ENCODE data around the gene PICALM. TPM values are rescaled to one million over a fixed set of nuclear protein-coding genes. Genes with fewer than 3 reads are reported as not detected.
A peak's percentile ranks its signal among the peaks of the same experiment; 100 is the strongest.

Gene PICALM
- total RNA-seq, 4 donors from 2014 or later: 201 to 292 (median 237) TPM

DNA sequence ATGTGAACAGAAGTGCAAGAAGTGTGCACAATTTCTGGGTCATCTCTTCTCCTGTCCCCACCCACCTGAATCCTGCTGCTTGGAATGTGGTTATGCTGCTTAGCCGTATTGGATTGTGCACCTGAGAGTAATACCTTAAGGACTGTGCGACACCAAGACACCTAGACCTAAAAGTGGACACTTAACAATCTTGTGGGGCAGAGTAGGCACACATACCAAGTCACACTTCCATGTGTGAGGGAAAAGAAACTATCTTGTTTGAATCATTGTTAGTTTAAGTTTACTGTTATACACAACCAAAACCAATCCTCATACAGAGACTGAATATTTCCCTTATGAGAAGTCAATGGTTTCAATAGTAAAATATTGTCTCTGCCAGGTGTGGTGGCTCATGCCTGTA lies 120.0 kb downstream of the PICALM start:
- no peaks in the 10 kb centered on the region for H3K27me3 ChIP-seq
- no peaks in the 10 kb centered on the region for H3K9me3 ChIP-seq
- no peak overlapping the region for H3K4me3 ChIP-seq
- TF ChIP-seq, protein P1, sequence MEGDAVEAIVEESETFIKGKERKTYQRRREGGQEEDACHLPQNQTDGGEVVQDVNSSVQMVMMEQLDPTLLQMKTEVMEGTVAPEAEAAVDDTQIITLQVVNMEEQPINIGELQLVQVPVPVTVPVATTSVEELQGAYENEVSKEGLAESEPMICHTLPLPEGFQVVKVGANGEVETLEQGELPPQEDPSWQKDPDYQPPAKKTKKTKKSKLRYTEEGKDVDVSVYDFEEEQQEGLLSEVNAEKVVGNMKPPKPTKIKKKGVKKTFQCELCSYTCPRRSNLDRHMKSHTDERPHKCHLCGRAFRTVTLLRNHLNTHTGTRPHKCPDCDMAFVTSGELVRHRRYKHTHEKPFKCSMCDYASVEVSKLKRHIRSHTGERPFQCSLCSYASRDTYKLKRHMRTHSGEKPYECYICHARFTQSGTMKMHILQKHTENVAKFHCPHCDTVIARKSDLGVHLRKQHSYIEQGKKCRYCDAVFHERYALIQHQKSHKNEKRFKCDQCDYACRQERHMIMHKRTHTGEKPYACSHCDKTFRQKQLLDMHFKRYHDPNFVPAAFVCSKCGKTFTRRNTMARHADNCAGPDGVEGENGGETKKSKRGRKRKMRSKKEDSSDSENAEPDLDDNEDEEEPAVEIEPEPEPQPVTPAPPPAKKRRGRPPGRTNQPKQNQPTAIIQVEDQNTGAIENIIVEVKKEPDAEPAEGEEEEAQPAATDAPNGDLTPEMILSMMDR (IDR thresholded peaks at IDR 0.05): no peak
- no peak for TF ChIP-seq POLR2A (IDR thresholded peaks at IDR 0.05)
- H3K4me1 ChIP-seq: peaks cover 0 to 6% (median 0%) of the 10 kb centered on the region in 4 donors
- DNase-seq: no peak
- H3K36me3 ChIP-seq: no peaks in the 10 kb centered on the region
- no peak overlapping the region for H3K27ac ChIP-seq

DNA sequence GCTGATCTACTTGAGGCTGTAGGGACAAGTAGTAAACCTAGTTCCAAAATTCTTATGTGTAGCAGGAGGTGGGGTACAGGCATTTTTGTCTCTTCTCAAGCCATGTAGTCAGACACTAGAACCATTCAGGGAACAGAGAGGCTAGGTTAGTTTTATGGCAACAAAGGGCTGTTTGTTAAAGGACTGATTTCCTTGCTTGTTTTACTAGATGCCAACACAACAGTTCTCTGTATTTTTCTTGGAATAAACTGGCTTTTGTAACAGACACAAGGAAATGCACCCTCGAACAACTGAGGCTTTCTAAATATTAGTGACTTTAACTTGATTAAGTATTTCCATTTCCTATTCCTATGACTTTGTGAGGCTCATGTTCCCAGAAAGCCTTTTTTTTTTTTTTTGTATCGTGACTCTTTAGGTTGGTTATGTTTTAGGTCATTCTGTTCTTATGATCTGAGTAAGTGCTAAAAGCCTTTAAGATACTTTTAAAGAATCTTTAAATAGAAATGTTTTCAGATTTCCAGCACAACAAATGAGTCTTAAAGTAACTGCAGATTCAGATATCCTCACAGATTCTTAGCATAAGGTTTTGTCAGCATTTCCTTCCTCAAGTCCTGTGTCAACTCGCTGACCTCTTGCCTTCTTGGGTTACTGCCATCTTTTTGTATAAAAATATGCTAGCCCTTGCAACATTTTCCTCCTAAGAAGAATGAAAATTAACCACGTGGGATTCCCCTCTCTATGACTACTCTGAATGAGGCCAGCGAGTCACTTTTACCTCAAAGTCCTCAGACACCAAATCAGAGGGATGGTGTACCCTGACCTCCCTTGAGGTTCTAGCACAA lies 121.2 kb downstream of the PICALM start:
- Histone ChIP-seq H3K4me3 (no peak overlapping the region), H3K4me1 (peaks cover 0 to 6% (median 0%) of the 10 kb centered on the region in 4 donors), H3K27ac (peak overlapping the region in 2 of 4 donors; percentile 7 to 27), H3K27me3 (no peaks in the 10 kb centered on the region), H3K36me3 (no peaks in the 10 kb centered on the region), H3K9me3 (no peaks in the 10 kb centered on the region)
- TF ChIP-seq, protein P1 (IDR thresholded peaks at IDR 0.05): no peak
- no peak for TF ChIP-seq POLR2A (IDR thresholded peaks at IDR 0.05)
- no peak for DNase-seq

DNA sequence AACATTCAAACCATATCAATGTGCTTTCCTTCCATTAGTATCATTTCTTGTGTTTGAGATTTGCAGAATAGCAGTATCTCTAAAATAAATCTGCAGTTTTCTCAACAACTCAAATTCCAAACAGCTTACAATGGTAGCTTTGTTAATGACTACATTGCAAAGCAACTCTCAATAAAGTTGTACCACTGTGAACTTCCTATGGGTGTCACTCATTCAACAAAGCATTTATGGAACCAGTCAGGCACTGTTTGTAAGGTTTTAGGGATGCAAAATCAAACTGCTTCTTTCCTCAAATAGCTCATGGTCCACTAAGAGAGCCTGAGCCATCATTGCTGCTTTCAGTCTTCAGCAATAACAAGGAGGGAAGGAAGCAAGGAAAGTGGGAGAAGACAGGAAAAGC lies 122.7 kb downstream of the PICALM start:
- no peaks in the 10 kb centered on the region for H3K36me3 ChIP-seq
- H3K27me3 ChIP-seq: no peaks in the 10 kb centered on the region
- H3K4me3 ChIP-seq: no peak overlapping the region
- TF ChIP-seq, protein P1 (IDR thresholded peaks at IDR 0.05): no peak
- TF ChIP-seq POLR2A (IDR thresholded peaks at IDR 0.05): no peak
- H3K27ac ChIP-seq: no peak overlapping the region
- no peak for DNase-seq
- no peaks in the 10 kb centered on the region for H3K9me3 ChIP-seq
- H3K4me1 ChIP-seq: peaks cover 0 to 6% (median 0%) of the 10 kb centered on the region in 4 donors

- no peak for DNase-seq
- TF ChIP-seq POLR2A (IDR thresholded peaks at IDR 0.05): no peak
- TF ChIP-seq, protein P1 (IDR thresholded peaks at IDR 0.05): no peak
- Histone ChIP-seq H3K36me3 (no peaks in the 10 kb centered on the region), H3K4me3 (no peak overlapping the region), H3K27ac (no peak overlapping the region), H3K27me3 (no peaks in the 10 kb centered on the region), H3K9me3 (no peaks in the 10 kb centered on the region), H3K4me1 (peaks cover 0 to 6% (median 0%) of the 10 kb centered on the region in 4 donors)
Measured at GRCh38 chr11:85945788-85946187, 123.1 kb downstream of the PICALM start.

- no peak for DNase-seq
- Histone ChIP-seq H3K4me1 (peaks cover 0 to 6% (median 0%) of the 10 kb centered on the region in 4 donors), H3K36me3 (no peaks in the 10 kb centered on the region), H3K27me3 (no peaks in the 10 kb centered on the region), H3K27ac (no peak overlapping the region), H3K4me3 (no peak overlapping the region), H3K9me3 (no peaks in the 10 kb centered on the region)
- TF ChIP-seq, protein P1 (IDR thresholded peaks at IDR 0.05): no peak
- TF ChIP-seq POLR2A (IDR thresholded peaks at IDR 0.05): no peak
Measured at GRCh38 chr11:85945296-85945695, 123.6 kb downstream of the PICALM start.
